OCI-LY7 (cell line): ENCODE results near the gene PLPPR1.

Experiments
- EZH2phosphoT487 ChIP-seq: fragments of 200-600 bp; sonication (generic); IDR thresholded peaks from 2 replicates; pipeline ENCODE4 v1.6.1; 2018; ENCODE audit warnings: low read depth, borderline replicate concordance, mild to moderate bottlenecking, mixed run types, antibody characterized with exemption, low read length, moderate library complexity, mixed read lengths
- TF ChIP-seq, protein P1 (sequence below): fragments of 200-600 bp; sonication (generic); conservative IDR thresholded peaks from 2 replicates; pipeline ENCODE4 v1.5.1; 2014; ENCODE audit warnings: mild to moderate bottlenecking, antibody characterized with exemption, low read length, moderate library complexity, mixed read lengths

DNA sequence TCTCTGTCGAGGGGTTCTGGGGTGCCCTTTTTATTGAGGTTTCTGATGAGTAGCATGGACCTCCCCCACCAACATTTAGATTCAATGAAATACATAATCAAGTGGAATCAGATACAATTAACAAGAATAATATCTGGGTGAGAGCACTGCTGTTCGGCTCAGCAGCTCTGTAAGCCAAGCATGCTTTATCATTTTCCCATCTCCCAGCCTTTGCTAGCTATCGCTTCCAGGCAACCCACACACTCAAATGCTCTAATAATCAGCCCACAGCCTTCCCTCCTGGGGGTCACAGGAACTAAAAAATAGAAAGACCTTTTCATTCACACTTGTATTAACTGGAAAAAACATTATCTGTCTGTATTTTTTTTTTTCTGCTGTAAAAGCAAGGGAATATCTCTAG lies 8.9 kb downstream of the PLPPR1 start:
- TF ChIP-seq, protein P1, sequence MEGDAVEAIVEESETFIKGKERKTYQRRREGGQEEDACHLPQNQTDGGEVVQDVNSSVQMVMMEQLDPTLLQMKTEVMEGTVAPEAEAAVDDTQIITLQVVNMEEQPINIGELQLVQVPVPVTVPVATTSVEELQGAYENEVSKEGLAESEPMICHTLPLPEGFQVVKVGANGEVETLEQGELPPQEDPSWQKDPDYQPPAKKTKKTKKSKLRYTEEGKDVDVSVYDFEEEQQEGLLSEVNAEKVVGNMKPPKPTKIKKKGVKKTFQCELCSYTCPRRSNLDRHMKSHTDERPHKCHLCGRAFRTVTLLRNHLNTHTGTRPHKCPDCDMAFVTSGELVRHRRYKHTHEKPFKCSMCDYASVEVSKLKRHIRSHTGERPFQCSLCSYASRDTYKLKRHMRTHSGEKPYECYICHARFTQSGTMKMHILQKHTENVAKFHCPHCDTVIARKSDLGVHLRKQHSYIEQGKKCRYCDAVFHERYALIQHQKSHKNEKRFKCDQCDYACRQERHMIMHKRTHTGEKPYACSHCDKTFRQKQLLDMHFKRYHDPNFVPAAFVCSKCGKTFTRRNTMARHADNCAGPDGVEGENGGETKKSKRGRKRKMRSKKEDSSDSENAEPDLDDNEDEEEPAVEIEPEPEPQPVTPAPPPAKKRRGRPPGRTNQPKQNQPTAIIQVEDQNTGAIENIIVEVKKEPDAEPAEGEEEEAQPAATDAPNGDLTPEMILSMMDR: no peak
- TF ChIP-seq EZH2phosphoT487: no peak
